Aorta (tissue), 5 donors: ENCODE results near the gene SATB1. TPM values are rescaled to one million over a fixed set of nuclear protein-coding genes. Genes with fewer than 3 reads are reported as not detected.

ENCODE experiments used
- ATAC-seq: fragments of 200-7000 bp; cut with Tn5 transposase; one replicate; pipeline ENCODE4 v1.9.1; 2022; ENCODE audit warnings: moderate library complexity; ENCODE audit not compliant: low FRiP score
- DNase-seq, 2 donors: peaks; one replicate each; pipeline ENCODE4 v3.0.0-alpha.2; 2020
- H3K27ac ChIP-seq, 2 donors: one replicate each; pipeline ENCODE4 v1.5.1; 2013; ENCODE audit warnings: low read length in 2 of 2, mild to moderate bottlenecking in 2 of 2, moderate library complexity in 2 of 2, control low read depth in 1 of 2, inconsistent platforms in 1 of 2, low read depth in 1 of 2
- H3K27me3 ChIP-seq, 2 donors: one replicate each; pipeline ENCODE4 v1.6.1; 2013; ENCODE audit warnings: control low read depth in 1 of 2, low read length in 1 of 2, mild to moderate bottlenecking in 1 of 2, moderate library complexity in 1 of 2; ENCODE audit not compliant: insufficient read depth in 2 of 2, control insufficient read depth in 1 of 2
- H3K36me3 ChIP-seq, 2 donors: one replicate each; pipeline ENCODE4 v1.6.1; 2013; ENCODE audit warnings: control low read depth in 1 of 2, low read length in 1 of 2, mild to moderate bottlenecking in 1 of 2; ENCODE audit not compliant: insufficient read depth in 2 of 2, control insufficient read depth in 1 of 2
- H3K4me1 ChIP-seq, 2 donors: one replicate each; pipeline ENCODE4 v1.6.1; 2013; ENCODE audit warnings: low read length in 2 of 2, control low read depth in 1 of 2, mild to moderate bottlenecking in 1 of 2, moderate library complexity in 1 of 2; ENCODE audit not compliant: insufficient read depth in 2 of 2, control insufficient read depth in 1 of 2
- H3K4me3 ChIP-seq, 2 donors: one replicate each; pipeline ENCODE4 v1.5.1; 2013; ENCODE audit warnings: low read length in 2 of 2, control low read depth in 1 of 2, mild to moderate bottlenecking in 1 of 2
- H3K9me3 ChIP-seq: one replicate; pipeline ENCODE4 v1.6.1; 2013; ENCODE audit warnings: mild to moderate bottlenecking, low read length; ENCODE audit not compliant: control insufficient read depth
- WGBS, 2 donors: extraction: QIAGEN DNeasy Blood & Tissue Kit; methylation state at CpG; one replicate each; pipeline ENCODE4 v1.1.7; 2013; 5-methylcytosine and 5-hydroxymethylcytosine counted together
- intact Hi-C, 2 donors: fragments of 100-400 bp; cut with DNase I; formaldehyde crosslinking; loops; one replicate each; pipeline versions ENCODE4 v1.14.2 to v1.15.0; 2022
- polyA plus RNA-seq, 2 donors: library from polyadenylated mRNA; stranded (reverse); fragments of 200-250 nt; gene quantifications; one replicate each; pipeline ENCODE4 v1.2.3, GENCODE V29; 2013
- total RNA-seq, 2 donors: library from RNA; stranded (reverse); fragmentation: NEBNext Ultra II Directional; extraction: Animal tissue kit (Norgen Biotek cat#: 25700); gene quantifications; one replicate each; pipeline ENCODE4 v1.2.1, GENCODE V29; 2021
- donor health status: healthy with polysubstance abuse.
- donor health status: Bipolar disorder and iron deficiency.
- donor health status: DM: no; HTN: no; CAD: no.
- donor health status: DM: no; HTN: no; CAD: no.
- donor health status: DM: yes; HTN: yes; CAD: no.

The SATB1 gene
- total and polyA plus RNA-seq, 4 donors, result 10.8 to 41.1 (median 27.1) TPM

GRCh38 chr3:18415839-18416238 lies 9.3 kb downstream of the SATB1 start:
- no peaks in the 10 kb centered on the region for H3K36me3 ChIP-seq

GRCh38 chr3:18415167-18415566 lies 10.0 kb downstream of the SATB1 start:
- ATAC-seq, result no peak
- H3K27me3 ChIP-seq, result no peaks in the 10 kb centered on the region
- no peaks in the 10 kb centered on the region for H3K9me3 ChIP-seq
- 97 to 98% methylated on average over 9 of the region's 9 CpGs for WGBS, 2 donors
- no peak overlapping the region for H3K4me3 ChIP-seq
- peaks cover 0 to 3% of the 10 kb centered on the region in 2 donors for H3K4me1 ChIP-seq
- no peaks in the 10 kb centered on the region for H3K36me3 ChIP-seq
- intact Hi-C loops, result no loop called here
- H3K27ac ChIP-seq, result no peak overlapping the region
- no peak for DNase-seq

More at GRCh38 chr3:18415839-18416238, 9.3 kb downstream of the SATB1 start:
- 95 to 97% methylated on average over 3 of the region's 3 CpGs for WGBS, 2 donors
- H3K27ac ChIP-seq, result no peak overlapping the region
- H3K27me3 ChIP-seq, result no peaks in the 10 kb centered on the region
- ATAC-seq (no peak), DNase-seq (no peak)
- no peaks in the 10 kb centered on the region for H3K9me3 ChIP-seq
- no peak overlapping the region for H3K4me3 ChIP-seq
- peaks cover 0 to 3% of the 10 kb centered on the region in 2 donors for H3K4me1 ChIP-seq
- intact Hi-C loops, result no loop called here

DNA sequence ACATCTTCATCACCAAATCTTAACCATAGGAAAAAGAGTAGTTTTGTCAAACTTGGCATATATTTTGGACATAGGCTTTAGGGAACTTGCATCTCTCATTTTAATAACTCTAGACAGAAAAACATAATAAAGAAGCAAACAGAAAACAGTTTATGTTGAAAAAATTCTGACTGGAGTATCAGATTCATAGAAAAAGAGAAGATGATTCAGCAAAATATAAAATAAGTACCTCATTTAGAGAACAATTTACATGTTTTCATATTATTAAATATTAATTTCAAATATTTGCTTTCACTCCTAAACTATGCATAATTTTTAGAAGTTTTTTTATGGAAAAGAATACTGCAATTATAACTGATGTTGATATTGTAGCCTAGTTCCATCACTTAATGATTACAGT lies 12.5 kb downstream of the SATB1 start:
- Histone ChIP-seq H3K27ac (no peak overlapping the region), H3K4me1 (no peaks in the 10 kb centered on the region), H3K4me3 (no peak overlapping the region), H3K9me3 (no peaks in the 10 kb centered on the region), H3K36me3 (no peaks in the 10 kb centered on the region), H3K27me3 (no peaks in the 10 kb centered on the region)
- intact Hi-C loops, result no loop called here
- DNase-seq, result no peak
- no peak for ATAC-seq

- intact Hi-C loops, result no loop called here
- no peak for ATAC-seq
These were observed 13.6 kb downstream of the SATB1 start for GRCh38 chr3:18411541-18411940.

GRCh38 chr3:18410205-18410604 lies 14.9 kb downstream of the SATB1 start:
- Histone ChIP-seq H3K27me3 (no peaks in the 10 kb centered on the region), H3K9me3 (no peaks in the 10 kb centered on the region), H3K4me3 (no peak overlapping the region), H3K27ac (no peak overlapping the region), H3K36me3 (no peaks in the 10 kb centered on the region), H3K4me1 (no peaks in the 10 kb centered on the region)
- 80 to 91% methylated on average over 6 of the region's 6 CpGs for WGBS, 2 donors
- DNase-seq (no peak), ATAC-seq (no peak)
- intact Hi-C loops, result no loop called here

More at GRCh38 chr3:18411541-18411940, 13.6 kb downstream of the SATB1 start:
- Histone ChIP-seq H3K4me3 (no peak overlapping the region), H3K27me3 (no peaks in the 10 kb centered on the region), H3K36me3 (no peaks in the 10 kb centered on the region), H3K9me3 (no peaks in the 10 kb centered on the region), H3K27ac (no peak overlapping the region), H3K4me1 (no peaks in the 10 kb centered on the region)
- no peak for DNase-seq
- WGBS, 2 donors, result 88 to 92% methylated on average over 2 of the region's 2 CpGs

DNA sequence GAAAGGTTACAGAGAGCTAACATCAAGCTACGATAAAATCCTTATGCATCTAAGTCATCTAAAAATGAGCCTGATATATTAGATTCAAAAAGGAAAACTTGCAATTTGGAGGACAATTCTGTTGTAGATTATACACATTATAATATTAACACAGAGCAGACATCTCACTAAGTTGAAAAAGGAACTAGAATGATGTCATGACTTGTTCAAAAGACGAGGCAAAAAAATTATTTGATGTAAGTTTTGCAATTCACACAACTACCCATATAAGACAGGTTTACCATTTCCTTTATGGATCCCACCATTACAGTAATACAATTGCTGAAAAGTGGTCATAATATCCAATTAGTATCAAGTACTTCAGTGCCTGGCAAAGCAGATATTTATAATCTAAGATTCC lies 15.9 kb downstream of the SATB1 start:
- Histone ChIP-seq H3K36me3 (no peaks in the 10 kb centered on the region), H3K27me3 (no peaks in the 10 kb centered on the region), H3K4me1 (no peaks in the 10 kb centered on the region), H3K4me3 (no peak overlapping the region), H3K27ac (no peak overlapping the region), H3K9me3 (no peaks in the 10 kb centered on the region)
- 80 to 84% methylated on average over 2 of the region's 2 CpGs for WGBS, 2 donors
- intact Hi-C loops, result no loop called here
- ATAC-seq, result no peak
- DNase-seq, result no peak

DNA sequence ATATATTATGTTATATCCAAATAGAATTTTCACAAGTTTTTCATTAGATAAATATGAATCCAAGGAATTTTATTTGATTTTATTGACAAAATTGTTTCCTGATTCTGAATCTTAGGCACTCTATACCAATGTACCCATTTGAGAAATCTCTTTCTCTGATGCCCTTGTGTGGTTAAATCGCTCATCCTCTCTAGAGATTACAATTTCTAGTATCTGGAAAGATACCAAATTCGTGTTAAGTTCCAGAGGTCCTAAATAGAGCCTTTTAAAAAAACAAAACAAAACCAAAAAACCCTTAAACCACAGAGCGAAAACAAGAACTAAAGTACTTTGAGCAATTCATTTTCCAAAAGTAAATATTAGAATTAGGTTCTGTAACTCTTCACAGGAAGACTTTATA lies 20.0 kb downstream of the SATB1 start:
- Histone ChIP-seq H3K4me1 (no peaks in the 10 kb centered on the region), H3K4me3 (no peak overlapping the region), H3K9me3 (no peaks in the 10 kb centered on the region), H3K27me3 (no peaks in the 10 kb centered on the region), H3K27ac (no peak overlapping the region), H3K36me3 (no peaks in the 10 kb centered on the region)
- WGBS, 2 donors, result 69 to 73% methylated on average over 3 of the region's 3 CpGs
- intact Hi-C loops, result no loop called here
- DNase-seq (no peak), ATAC-seq (no peak)

DNA sequence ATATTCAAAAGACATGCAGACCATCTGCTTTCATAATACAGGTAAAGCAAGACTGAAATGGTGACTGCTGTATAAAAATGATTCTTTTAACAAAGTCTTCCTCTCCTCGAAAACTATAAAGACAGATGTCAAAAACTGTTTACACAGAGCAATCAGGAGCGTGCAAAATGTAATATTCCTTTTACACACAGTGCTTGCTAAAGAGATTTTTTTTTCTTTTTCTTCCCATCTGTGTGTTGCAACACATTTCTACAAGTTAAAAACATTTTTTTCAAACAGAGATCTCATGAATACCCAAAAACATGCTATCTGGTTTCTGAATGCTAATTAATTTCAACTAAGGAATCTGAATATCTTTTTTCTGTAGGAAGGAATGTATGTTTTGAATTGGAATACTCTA lies 22.1 kb downstream of the SATB1 start:
- Histone ChIP-seq H3K4me3 (no peak overlapping the region), H3K27me3 (no peaks in the 10 kb centered on the region), H3K9me3 (no peaks in the 10 kb centered on the region), H3K4me1 (no peaks in the 10 kb centered on the region), H3K27ac (no peak overlapping the region), H3K36me3 (no peaks in the 10 kb centered on the region)
- 85 to 91% methylated on average over 2 of the region's 2 CpGs for WGBS, 2 donors
- ATAC-seq, result no peak
- intact Hi-C loops, result no loop called here
- no peak for DNase-seq

DNA sequence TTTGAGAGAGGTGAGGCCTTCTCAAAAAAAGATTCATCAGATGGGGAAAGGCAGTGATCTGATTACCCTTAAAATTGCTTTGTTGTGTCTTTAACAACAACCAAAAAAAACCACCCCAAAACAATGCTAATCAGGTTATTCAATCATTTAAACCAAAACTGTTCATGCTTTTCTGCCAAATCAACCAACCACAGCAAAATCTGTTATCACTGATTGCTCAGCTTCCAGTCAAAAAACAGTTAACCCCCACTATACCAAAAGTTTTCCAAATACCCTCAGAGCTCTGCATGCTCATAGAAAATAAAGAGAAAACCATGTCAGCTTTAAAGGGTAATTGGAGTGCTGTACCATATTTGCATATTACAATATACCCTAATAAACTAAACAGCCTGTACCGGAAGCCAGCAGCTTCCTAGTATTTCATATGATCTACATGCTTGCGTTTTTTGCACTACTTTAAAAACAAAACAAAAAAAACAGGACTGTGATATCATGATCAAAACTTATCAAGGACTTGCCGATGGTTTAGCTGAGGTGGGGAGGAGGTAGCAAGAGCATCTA lies 22.8 kb downstream of the SATB1 start:
- intact Hi-C loops, result no loop called here
- no peak overlapping the region for H3K4me3 ChIP-seq
- no peaks in the 10 kb centered on the region for H3K9me3 ChIP-seq
- no peaks in the 10 kb centered on the region for H3K4me1 ChIP-seq
- WGBS, 2 donors, result 61 to 79% methylated on average over 3 of the region's 3 CpGs
- H3K27me3 ChIP-seq, result no peaks in the 10 kb centered on the region
- ATAC-seq, result no peak
- DNase-seq, result no peak
- H3K36me3 ChIP-seq, result no peaks in the 10 kb centered on the region
- H3K27ac ChIP-seq, result no peak overlapping the region
